SH-SY5Y (cell line): Measurements from ENCODE around the gene DPYD.

Experiments
- GATA2 ChIP-seq: IDR thresholded peaks from 2 replicates; pipeline ENCODE4 v1.6.1; 2011; ENCODE audit warnings: mild to moderate bottlenecking, low read depth, low read length
- GATA3 ChIP-seq: IDR thresholded peaks from 2 replicates; pipeline ENCODE4 v1.6.1; 2011; ENCODE audit warnings: low read depth, mild to moderate bottlenecking, low read length, moderate library complexity

GRCh38 chr1:97186381-97186780 is 734.5 kb downstream of the DPYD start:
- no peak for TF ChIP-seq GATA2
- no peak for TF ChIP-seq GATA3
